Measurements from ENCODE around the gene TXLNG.

- TF ChIP-seq GATA3 (IDR thresholded peaks at IDR 0.05; ENCODE audit: low read depth, low read length) (no peak), GATA2 (IDR thresholded peaks at IDR 0.05; ENCODE audit: low read depth, low read length) (no peak)
These were observed 42.5 kb upstream of the TXLNG start for GRCh38 chrX:16743604-16744325.
